ENCODE measurements around the gene NOP14.

- TF ChIP-seq CTCF (IDR thresholded peaks at IDR 0.05; ENCODE audit: insufficient read depth, low read depth, low read length) = no peak
- TF ChIP-seq EZH2 (IDR thresholded peaks at IDR 0.05; ENCODE audit: insufficient read depth, low read length) = no peak
Measured at GRCh38 chr4:2961421-2961810, 1.8 kb downstream of the NOP14 start.
